Measurements from ENCODE around the gene ACSS3.
"Not testable (repeated sequence)": the region's sequence is repeated elsewhere in the genome, so short reads cannot be mapped to it uniquely, and the experiment has no call there.

The ACSS3 gene

GRCh38 chr12:81094718-81095360 is 17.0 kb downstream of the ACSS3 start:
- DNase-seq = no peak

- DNase-seq = no peak
These were observed 17.8 kb downstream of the ACSS3 start for GRCh38 chr12:81095501-81096232.

GRCh38 chr12:81105687-81106086 is 27.8 kb downstream of the ACSS3 start:
- no peak for DNase-seq

GRCh38 chr12:81114226-81114625 is 36.3 kb downstream of the ACSS3 start:
- no peak for DNase-seq

- not testable (repeated sequence) for DNase-seq
These were observed 41.2 kb downstream of the ACSS3 start for GRCh38 chr12:81119069-81119468.

GRCh38 chr12:81120961-81121360 is 43.1 kb downstream of the ACSS3 start:
- DNase-seq = no peak

GRCh38 chr12:81123611-81124010 is 45.7 kb downstream of the ACSS3 start:
- DNase-seq = no peak

GRCh38 chr12:81125691-81126090 is 47.8 kb downstream of the ACSS3 start:
- no peak for DNase-seq

GRCh38 chr12:81128930-81129554 is 51.2 kb downstream of the ACSS3 start:
- DNase-seq = peak; percentile 45

- no peak for DNase-seq
These were observed 58.6 kb downstream of the ACSS3 start for GRCh38 chr12:81136519-81136918.

GRCh38 chr12:81137801-81138200 is 59.9 kb downstream of the ACSS3 start:
- no peak for DNase-seq

GRCh38 chr12:81141217-81141616 is 63.3 kb downstream of the ACSS3 start:
- DNase-seq = no peak

- no peak for DNase-seq
These were observed 65.2 kb downstream of the ACSS3 start for GRCh38 chr12:81143057-81143456.

- DNase-seq = no peak
These were observed 68.6 kb downstream of the ACSS3 start for GRCh38 chr12:81146228-81147225.

- no peak for DNase-seq
These were observed 69.5 kb downstream of the ACSS3 start for GRCh38 chr12:81147292-81147919.

- peak; percentile 91 for DNase-seq
These were observed 72.5 kb downstream of the ACSS3 start for GRCh38 chr12:81150382-81150781.

GRCh38 chr12:81159856-81160255 is 82.0 kb downstream of the ACSS3 start:
- no peak for DNase-seq

- DNase-seq = no peak
These were observed 83.8 kb downstream of the ACSS3 start for GRCh38 chr12:81161680-81162079.

GRCh38 chr12:81162391-81163136 is 84.7 kb downstream of the ACSS3 start:
- DNase-seq = no peak

- DNase-seq = no peak
These were observed 86.9 kb downstream of the ACSS3 start for GRCh38 chr12:81164827-81165226.

GRCh38 chr12:81166790-81167189 is 88.9 kb downstream of the ACSS3 start:
- DNase-seq = no peak

- DNase-seq = no peak
These were observed 89.8 kb downstream of the ACSS3 start for GRCh38 chr12:81167694-81168093.
